HepG2 (cell line): ENCODE measurements around the gene AP5Z1.

Experiments
- FOXK2 ChIP-seq: fragments of 450-650 bp; IDR thresholded peaks from 2 replicates; pipeline ENCODE4 v1.6.1; 2016
- FOXM1 ChIP-seq: sonication (generic); formaldehyde crosslinking; IDR thresholded peaks from 2 replicates; pipeline ENCODE4 v1.5.0; 2020; ENCODE audit warnings: missing genetic modification reagents
- KDM5A ChIP-seq: fragments of 200-600 bp; sonication (generic); IDR thresholded peaks from 2 replicates; pipeline ENCODE4 v1.7.0; 2018; ENCODE audit warnings: antibody characterized with exemption, mild to moderate bottlenecking, low read length, borderline replicate concordance
- KLF16 ChIP-seq, 2 experiments: sonication (generic) in 1 of 2; formaldehyde crosslinking in 1 of 2; IDR thresholded peaks; 2 replicates each; pipeline versions ENCODE4 v1.6.1 to v1.8.0; 2016 to 2023; ENCODE audit warnings: missing genetic modification reagents in 2 of 2, missing compliant biosample characterization in 1 of 2
- ZNF121 ChIP-seq: sonication (generic); formaldehyde crosslinking; IDR thresholded peaks from 2 replicates; pipeline ENCODE4 v1.5.0; 2020; ENCODE audit warnings: mild to moderate bottlenecking, missing genetic modification reagents
- ZNF33A ChIP-seq: sonication (generic); formaldehyde crosslinking; IDR thresholded peaks from 2 replicates; pipeline ENCODE4 v1.5.1; 2020; ENCODE audit warnings: missing genetic modification reagents, mild to moderate bottlenecking, moderate library complexity, borderline replicate concordance
- TF ChIP-seq, protein P1 (sequence below): sonication (generic); formaldehyde crosslinking; IDR thresholded peaks from 2 replicates; pipeline ENCODE4 v1.5.0; 2020; ENCODE audit warnings: mild to moderate bottlenecking, missing genetic modification reagents, moderate library complexity
- TF ChIP-seq, protein P2 (sequence below): sonication (generic); formaldehyde crosslinking; IDR thresholded peaks from 2 replicates; pipeline ENCODE4 v1.4.0; 2020; ENCODE audit warnings: mild to moderate bottlenecking, missing genetic modification reagents

DNA sequence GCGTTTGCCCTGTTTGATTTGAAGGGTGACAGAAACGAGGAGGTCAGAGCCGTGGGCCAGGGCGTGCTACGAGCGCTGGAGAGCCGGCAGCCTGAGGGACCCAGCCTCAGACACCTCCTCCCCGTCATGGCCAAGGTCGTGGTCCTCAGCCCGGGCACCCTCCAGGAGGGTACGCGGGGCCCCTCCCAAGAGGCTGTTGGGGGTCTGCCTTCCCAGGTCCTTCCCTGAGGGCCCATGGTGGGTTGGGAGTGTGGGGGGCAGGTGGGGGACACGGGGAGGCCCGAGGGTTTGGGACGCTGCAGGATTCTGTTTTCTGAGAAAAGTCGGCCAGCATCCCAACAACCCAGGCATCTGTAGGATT is 7.8 kb downstream of the AP5Z1 start:
- TF ChIP-seq KDM5A (no peak), FOXK2 (no peak), ZNF33A (CRISPR knock-in tag) (no peak), KLF16 (CRISPR knock-in tag; IDR thresholded peaks at IDR 0.05) (no peak), FOXM1 (CRISPR knock-in tag) (no peak), ZNF121 (CRISPR knock-in tag) (no peak)
- TF ChIP-seq, protein P1, sequence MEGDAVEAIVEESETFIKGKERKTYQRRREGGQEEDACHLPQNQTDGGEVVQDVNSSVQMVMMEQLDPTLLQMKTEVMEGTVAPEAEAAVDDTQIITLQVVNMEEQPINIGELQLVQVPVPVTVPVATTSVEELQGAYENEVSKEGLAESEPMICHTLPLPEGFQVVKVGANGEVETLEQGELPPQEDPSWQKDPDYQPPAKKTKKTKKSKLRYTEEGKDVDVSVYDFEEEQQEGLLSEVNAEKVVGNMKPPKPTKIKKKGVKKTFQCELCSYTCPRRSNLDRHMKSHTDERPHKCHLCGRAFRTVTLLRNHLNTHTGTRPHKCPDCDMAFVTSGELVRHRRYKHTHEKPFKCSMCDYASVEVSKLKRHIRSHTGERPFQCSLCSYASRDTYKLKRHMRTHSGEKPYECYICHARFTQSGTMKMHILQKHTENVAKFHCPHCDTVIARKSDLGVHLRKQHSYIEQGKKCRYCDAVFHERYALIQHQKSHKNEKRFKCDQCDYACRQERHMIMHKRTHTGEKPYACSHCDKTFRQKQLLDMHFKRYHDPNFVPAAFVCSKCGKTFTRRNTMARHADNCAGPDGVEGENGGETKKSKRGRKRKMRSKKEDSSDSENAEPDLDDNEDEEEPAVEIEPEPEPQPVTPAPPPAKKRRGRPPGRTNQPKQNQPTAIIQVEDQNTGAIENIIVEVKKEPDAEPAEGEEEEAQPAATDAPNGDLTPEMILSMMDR (CRISPR knock-in tag) = no peak
- TF ChIP-seq, protein P2, sequence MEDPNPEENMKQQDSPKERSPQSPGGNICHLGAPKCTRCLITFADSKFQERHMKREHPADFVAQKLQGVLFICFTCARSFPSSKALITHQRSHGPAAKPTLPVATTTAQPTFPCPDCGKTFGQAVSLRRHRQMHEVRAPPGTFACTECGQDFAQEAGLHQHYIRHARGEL (CRISPR knock-in tag) = no peak
